Measurements from ENCODE around the gene ZNF736. TPM values are rescaled to one million over a fixed set of nuclear protein-coding genes. Genes with fewer than 3 reads are reported as not detected.

Gene ZNF736
- total RNA-seq, 2 experiments from 2014 or later, result 26.3 to 27.2 TPM

GRCh38 chr7:64300641-64301405, 12.9 kb upstream of the ZNF736 start:
- intact Hi-C loops (cut with micrococcal nuclease), result loop anchor here (10.0 kb wide), 1 partner anchor 494 kb away; the partner anchor contains the start of gene ZNF138
- H3K4me3 Mint-ChIP-seq, result no peak overlapping the region
- ATAC-seq (no peak), DNase-seq (no peak)
- no peaks in the 10 kb centered on the region for H3K9me3 Mint-ChIP-seq
- H3K4me1 Mint-ChIP-seq (ENCODE audit: low read depth), result peaks cover 5% of the 10 kb centered on the region
- TF ChIP-seq, protein P1, sequence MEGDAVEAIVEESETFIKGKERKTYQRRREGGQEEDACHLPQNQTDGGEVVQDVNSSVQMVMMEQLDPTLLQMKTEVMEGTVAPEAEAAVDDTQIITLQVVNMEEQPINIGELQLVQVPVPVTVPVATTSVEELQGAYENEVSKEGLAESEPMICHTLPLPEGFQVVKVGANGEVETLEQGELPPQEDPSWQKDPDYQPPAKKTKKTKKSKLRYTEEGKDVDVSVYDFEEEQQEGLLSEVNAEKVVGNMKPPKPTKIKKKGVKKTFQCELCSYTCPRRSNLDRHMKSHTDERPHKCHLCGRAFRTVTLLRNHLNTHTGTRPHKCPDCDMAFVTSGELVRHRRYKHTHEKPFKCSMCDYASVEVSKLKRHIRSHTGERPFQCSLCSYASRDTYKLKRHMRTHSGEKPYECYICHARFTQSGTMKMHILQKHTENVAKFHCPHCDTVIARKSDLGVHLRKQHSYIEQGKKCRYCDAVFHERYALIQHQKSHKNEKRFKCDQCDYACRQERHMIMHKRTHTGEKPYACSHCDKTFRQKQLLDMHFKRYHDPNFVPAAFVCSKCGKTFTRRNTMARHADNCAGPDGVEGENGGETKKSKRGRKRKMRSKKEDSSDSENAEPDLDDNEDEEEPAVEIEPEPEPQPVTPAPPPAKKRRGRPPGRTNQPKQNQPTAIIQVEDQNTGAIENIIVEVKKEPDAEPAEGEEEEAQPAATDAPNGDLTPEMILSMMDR (IDR thresholded peaks at IDR 0.05), result no peak
- no peaks in the 10 kb centered on the region for H3K36me3 Mint-ChIP-seq (ENCODE audit: low read depth)
- CTCF ChIA-PET, result no interaction called here
- POLR2A ChIA-PET, result no interaction called here
- H3K27ac Mint-ChIP-seq, result no peak overlapping the region
- no peaks in the 10 kb centered on the region for H3K27me3 Mint-ChIP-seq

DNA sequence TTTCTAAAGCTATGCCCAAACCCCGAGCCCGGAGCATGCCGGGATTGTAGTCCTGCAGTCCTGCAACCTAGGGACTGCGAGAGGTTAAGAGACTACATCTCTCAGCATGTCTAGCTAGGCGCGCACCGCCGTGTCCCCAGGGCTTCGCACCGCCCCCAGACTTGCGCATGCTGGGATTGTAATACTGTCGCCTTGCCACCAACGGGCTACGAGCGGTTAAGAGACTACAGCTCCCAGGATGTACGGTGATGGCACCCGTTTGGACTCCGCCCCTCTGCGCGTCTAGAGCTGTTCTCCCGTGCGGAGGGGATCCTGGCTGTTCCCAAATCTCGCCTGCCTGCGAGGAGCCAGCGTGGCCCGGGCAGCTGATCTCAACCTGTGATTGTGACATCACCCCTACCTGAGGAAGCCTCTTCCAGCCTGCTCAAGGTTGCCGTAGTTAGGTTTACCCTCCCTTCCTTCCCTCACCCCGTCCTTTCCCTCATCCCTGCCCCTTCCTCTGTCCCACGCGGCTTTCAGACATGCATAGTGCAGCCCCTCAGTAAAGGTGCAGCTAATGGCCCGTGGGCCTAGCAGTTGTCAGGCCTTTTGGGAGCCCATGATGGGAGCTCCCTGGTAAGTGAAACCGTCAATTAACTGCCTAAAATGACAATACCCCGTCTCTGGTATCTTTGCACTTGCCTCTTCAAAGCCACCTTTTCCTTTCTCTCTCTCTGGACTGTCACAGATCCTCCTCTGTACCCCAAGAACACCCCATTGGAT, 6.3 kb upstream of the ZNF736 start:
- DNase-seq, result peak; percentile 97
- H3K9me3 Mint-ChIP-seq, result peaks cover 3% of the 10 kb centered on the region
- H3K27ac Mint-ChIP-seq, result peak overlapping the region; percentile 94
- peaks cover 14% of the 10 kb centered on the region for H3K4me1 Mint-ChIP-seq (ENCODE audit: low read depth)
- POLR2A ChIA-PET, result interaction anchor here (0.6 to 1.2 kb wide), 5 partner anchors 8 to 358 kb away, joined by 3 to 7 read pairs (median 4); partner anchors contain the start of gene ZNF680
- H3K4me3 Mint-ChIP-seq, result peak overlapping the region; percentile 89
- CTCF ChIA-PET, result interaction anchor here (0.7 to 1.5 kb wide), 4 partner anchors 10 to 316 kb away, joined by 3 to 4 read pairs (median 3); partner anchors contain the start of gene ZNF680
- ATAC-seq, result peak; percentile 98
- intact Hi-C loops (cut with micrococcal nuclease), result loop anchor here (10.0 kb wide), 1 partner anchor 487 kb away; the partner anchor contains the start of gene ZNF138
- peaks cover 11% of the 10 kb centered on the region for H3K36me3 Mint-ChIP-seq (ENCODE audit: low read depth)
- TF ChIP-seq, protein P1 (IDR thresholded peaks at IDR 0.05), result peak; percentile 9
- H3K27me3 Mint-ChIP-seq, result no peaks in the 10 kb centered on the region

- DNase-seq (peak; percentile 20), ATAC-seq (no peak)
- Mint-ChIP-seq H3K36me3 (ENCODE audit: low read depth) (peaks cover 11% of the 10 kb centered on the region), H3K27me3 (no peaks in the 10 kb centered on the region), H3K27ac (peak overlapping the region; percentile 94), H3K4me3 (peak overlapping the region; percentile 89), H3K4me1 (ENCODE audit: low read depth) (peaks cover 18% of the 10 kb centered on the region), H3K9me3 (peaks cover 3% of the 10 kb centered on the region)
- ChIA-PET CTCF (interaction anchor here (1.2 to 1.3 kb wide), 2 partner anchors 13 to 255 kb away, joined by 3 to 4 read pairs; partner anchors contain the start of gene ZNF680), POLR2A (interaction anchor here (1.2 kb wide), 1 partner anchor 357 kb away, joined by 4 read pairs; no protein-coding TSS in a partner anchor)
- TF ChIP-seq, protein P1 (IDR thresholded peaks at IDR 0.05), result no peak
- intact Hi-C loops (cut with micrococcal nuclease), result loop anchor here (10.0 kb wide), 1 partner anchor 487 kb away; the partner anchor contains the start of gene ZNF138
These were observed 5.8 kb upstream of the ZNF736 start for GRCh38 chr7:64308016-64308270.

DNA sequence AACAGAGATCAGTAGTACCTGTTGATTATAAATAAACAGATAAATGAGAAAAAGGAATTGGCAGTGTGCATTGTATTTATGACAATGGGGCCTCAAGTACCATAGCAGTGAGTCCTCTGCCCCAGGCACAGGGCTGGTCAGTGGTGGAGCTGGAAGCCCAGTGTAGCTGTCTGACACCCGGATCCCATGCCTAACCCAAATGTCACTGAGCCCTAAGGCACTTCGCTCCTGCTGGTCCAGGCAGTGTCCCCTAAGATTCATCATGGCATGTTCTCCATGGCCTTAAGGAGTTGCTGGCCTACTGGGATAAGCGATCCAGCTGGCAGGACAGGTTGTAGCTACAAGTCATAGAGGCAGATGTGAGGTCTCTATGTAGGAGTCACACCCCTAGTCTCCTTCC, 3.3 kb upstream of the ZNF736 start:
- CTCF ChIA-PET, result no interaction called here
- POLR2A ChIA-PET, result no interaction called here
- H3K27me3 Mint-ChIP-seq, result no peaks in the 10 kb centered on the region
- intact Hi-C loops (cut with micrococcal nuclease), result no loop called here
- H3K4me3 Mint-ChIP-seq, result no peak overlapping the region
- peaks cover 28% of the 10 kb centered on the region for H3K4me1 Mint-ChIP-seq (ENCODE audit: low read depth)
- ATAC-seq (no peak), DNase-seq (no peak)
- H3K9me3 Mint-ChIP-seq, result peaks cover 3% of the 10 kb centered on the region
- peaks cover 21% of the 10 kb centered on the region for H3K36me3 Mint-ChIP-seq (ENCODE audit: low read depth)
- TF ChIP-seq, protein P1 (IDR thresholded peaks at IDR 0.05), result no peak
- H3K27ac Mint-ChIP-seq, result no peak overlapping the region
